Mesenteric fat pad (tissue), 1 donor: ENCODE measurements around the gene FSD1. TPM values are rescaled to one million over a fixed set of nuclear protein-coding genes. Genes with fewer than 3 reads are reported as not detected.
A peak's percentile ranks its signal among the peaks of the same experiment; 100 is the strongest.
"Not testable (repeated sequence)": the region's sequence is repeated elsewhere in the genome, so short reads cannot be mapped to it uniquely, and the experiment has no call there.

ENCODE experiments used
- DNase-seq: peaks from one replicate; pipeline ENCODE4 v3.0.0-alpha.2; 2020; ENCODE audit warnings: low spot score
- total RNA-seq: library from RNA; stranded (reverse); fragmentation: NEBNext Ultra II Directional; extraction: Animal tissue kit (Norgen Biotek cat#: 25700); gene quantifications from one replicate; pipeline ENCODE4 v1.2.1, GENCODE V29; 2021
- donor health status: DM: yes; HTN: yes; CAD: no.

FSD1 gene
- total RNA-seq, 1 donor from 2014 or later, result not detected

- DNase-seq, result no peak
These were observed 37.9 kb downstream of the FSD1 start for GRCh38 chr19:4342314-4342614.

DNA sequence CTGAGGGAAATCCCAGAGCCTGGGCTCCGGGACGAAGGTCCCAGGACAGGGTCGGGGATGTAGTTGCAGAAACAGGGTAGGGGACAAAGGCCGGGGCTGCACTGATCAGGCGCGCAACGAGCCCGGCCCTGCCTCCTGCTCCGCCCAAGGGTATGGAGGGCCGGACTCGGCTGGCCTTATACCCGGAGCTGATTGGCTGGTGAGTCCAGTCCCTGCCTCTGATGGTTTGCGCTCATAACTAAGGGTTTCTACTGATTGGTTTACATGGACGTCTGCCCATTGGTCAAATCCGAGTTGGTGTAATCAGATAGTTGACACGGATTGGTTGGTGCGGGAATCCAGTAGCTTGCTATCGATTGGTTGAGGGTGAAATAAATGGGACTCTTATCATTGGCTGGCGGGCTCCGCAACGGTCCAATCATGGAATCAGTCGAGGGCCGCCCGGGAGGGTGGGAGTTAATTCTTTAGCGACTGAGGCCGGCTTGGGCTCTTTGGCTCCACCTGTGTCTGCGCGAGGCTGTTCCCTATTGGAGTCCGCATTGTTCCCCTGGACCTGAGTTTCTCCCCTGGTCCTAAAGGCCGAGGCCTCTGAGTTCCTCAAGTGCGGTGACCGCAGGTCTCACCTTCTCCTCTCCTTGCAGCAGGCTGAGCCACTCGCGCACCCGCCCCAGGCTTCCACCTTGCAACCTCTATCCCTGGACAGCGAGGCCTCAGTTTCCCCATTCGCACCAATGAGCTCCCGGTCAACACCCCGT is 38.4 kb downstream of the FSD1 start:
- DNase-seq, result peak; percentile 96

- peak; percentile 97 for DNase-seq
These were observed 39.2 kb downstream of the FSD1 start, which contains the start of gene MPND for GRCh38 chr19:4343370-4344307. TSS of gene MPND (plus strand) at chr19:4343562. CDS start at chr19:4343594, 32 bp downstream.

DNA sequence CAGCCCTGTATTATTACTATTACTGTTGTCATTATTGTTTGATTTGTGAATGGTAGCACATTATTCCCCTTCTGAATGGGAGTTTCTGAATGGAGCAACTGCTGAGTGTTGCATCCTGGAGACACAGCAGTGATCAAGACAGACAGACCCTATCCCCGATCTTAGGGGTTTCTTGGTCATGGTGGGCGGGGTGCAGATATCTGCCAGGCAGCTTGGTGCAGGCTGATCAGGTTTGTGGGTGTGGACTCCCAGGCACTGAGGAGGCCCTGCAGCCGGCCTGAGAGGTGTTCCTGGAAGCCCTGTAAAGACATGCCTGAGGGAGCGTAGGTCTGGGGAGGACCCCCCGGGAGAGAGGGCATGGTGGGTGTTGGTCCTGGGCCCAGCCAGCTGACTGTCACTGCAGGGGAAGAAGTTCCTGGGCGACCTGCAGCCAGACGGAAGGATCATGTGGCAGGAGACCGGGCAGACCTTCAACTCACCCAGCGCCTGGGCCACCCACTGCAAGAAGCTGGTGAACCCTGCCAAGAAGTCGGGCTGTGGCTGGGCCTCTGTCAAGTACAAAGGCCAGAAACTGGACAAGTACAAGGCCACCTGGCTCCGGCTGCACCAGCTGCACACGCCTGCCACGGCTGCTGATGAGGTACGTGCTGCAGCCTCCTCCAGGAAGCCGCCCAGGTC is 41.1 kb downstream of the FSD1 start:
- no peak for DNase-seq

DNA sequence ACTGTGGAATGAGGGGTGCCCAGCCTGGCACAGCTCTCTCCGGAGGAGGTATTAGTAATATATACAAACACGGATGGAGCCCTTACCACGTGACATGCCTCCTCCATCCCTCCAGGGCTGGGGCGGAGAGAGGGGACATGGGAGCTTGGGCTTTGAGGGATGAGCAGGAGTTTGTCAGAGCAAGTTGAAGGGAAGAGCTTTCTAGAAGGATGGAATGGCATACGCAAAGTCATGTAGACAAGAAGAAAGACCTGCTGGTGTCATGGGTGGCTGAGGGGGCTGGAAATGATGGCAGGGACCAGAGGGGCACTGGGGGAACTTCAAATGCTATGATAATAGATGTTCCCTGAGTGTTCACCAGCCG is 41.6 kb downstream of the FSD1 start:
- no peak for DNase-seq

DNA sequence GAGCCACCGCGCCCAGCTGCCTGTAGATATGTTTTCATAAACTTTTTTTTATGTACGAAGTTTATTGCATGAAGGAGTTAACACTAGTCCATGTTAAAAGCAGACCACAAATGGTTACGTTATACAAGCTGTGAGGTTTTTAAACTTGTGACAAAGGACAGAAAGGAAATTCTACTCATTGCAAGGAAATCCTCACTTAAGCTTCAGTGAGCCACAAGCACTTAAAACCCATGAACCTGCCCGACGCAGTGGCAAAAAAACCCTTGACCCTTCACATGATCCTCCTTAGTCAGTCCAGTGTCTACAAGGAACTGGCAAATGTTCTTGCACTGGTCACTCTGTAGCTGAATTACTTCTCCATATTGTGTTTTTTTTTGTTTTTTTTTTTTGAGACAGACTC is 43.1 kb downstream of the FSD1 start:
- no peak for DNase-seq

DNA sequence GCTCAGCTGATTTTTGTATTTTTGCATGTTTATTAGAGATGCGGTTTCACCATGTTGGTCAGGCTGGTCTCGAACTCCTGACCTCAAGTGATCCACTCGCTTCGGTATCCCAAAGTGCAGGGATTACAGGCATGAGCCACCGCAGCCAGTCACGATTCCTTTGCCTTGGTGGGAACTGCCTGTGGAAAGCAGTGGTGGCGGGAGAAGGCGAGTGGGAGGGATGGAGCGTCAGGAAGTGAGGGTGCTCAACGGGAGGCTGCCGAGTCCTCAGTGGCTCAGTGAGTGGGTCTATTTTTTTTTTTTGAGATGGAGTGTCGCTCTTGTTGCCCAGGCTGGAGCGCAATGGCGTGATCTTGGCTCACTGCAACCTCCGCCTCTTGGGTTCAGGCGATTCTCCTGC is 44.8 kb downstream of the FSD1 start:
- DNase-seq, result not testable (repeated sequence)

DNA sequence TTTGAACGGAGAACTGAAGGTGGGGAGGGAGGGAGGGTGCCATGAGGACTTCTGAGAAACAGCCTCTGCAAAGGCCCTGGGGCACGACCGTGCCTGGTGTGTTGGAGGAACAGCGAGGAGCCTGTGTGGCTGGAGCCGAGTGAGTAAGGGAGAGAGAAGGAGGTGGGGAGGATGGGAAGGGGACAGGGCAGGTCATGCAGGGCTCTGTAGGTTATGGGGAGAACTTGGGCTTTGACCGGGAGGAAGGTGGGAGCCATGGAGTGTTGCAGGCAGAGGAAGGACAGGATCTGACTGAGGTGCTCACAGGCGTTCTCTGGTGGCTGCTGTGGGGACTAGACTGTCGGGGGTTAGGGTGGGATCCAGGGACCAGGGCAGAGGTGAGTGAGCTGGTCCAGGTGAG is 45.7 kb downstream of the FSD1 start:
- no peak for DNase-seq

DNA sequence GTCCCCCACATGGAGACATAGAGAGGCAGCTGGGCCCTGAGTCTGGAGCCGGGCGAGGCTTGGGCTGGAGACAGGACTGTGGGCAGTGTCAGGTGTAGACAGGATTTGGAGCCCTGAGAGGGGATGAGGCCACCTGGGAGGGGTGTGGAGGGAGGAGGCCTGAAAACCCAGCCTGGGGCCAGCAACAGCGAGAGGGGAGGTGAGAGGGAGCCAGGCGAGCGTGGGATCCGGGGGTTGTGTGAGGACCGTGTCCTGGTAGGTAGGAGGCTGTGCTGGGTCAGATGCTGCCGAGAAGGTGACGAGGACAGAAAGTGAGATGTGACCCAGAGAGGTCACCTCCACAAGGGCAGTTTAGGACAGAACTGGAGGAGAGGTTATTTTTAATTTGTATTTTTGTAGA is 46.3 kb downstream of the FSD1 start:
- DNase-seq, result no peak

DNA sequence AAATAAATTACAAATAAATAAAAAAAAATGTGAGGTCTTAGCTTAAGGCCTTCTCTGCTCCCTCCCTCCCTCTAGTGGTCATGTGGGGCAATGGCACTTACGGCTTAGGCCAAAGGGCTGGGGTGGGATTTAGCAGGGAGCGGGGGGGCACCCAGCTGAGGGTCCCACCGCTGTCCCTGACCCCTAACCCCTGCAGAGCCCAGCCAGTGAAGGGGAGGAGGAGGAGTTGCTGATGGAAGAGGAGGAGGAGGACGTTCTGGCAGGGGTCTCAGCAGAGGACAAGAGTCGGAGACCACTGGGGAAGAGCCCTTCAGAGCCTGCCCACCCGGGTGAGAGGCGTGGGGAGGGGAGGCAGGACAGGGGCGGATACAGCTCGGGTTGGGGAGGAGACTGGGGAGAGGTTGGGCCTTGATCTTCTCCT is 48.3 kb downstream of the FSD1 start:
- DNase-seq, result no peak

GRCh38 chr19:4354282-4354681 is 49.9 kb downstream of the FSD1 start:
- no peak for DNase-seq

GRCh38 chr19:4354897-4355296 is 50.5 kb downstream of the FSD1 start:
- no peak for DNase-seq

DNA sequence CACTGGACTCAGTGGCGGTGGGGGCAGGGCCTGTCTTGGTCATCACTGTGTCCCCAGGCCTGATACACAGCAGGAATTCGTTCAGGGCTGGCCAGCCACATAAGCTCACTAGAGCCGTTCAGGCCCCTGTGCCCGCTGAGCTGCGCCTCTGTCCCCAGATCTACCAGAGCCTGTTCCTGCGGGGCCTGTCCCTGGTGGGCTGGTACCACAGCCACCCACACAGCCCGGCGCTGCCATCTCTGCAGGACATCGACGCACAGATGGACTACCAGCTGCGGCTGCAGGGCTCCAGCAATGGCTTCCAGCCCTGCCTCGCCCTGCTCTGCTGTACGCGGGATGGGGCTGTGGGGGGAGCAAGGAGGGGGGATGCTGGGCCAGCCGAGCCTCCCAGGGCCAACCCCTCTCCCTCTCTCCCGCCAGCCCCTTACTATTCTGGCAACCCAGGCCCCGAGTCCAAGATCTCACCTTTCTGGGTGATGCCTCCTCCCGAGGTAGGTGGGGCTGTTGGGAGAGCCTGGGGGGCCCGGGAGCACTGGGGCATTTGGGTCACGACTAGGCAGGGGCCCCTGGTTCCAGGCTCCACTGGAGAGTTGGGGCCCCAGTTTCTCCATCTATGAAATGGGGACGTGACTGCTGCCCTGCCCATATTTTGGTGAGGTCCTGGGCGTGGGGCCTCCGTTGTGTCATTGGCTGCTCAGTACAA is 52.8 kb downstream of the FSD1 start:
- no peak for DNase-seq

GRCh38 chr19:4357921-4358326 is 53.5 kb downstream of the FSD1 start:
- DNase-seq, result no peak

GRCh38 chr19:4358709-4359626 is 54.6 kb downstream of the FSD1 start:
- no peak for DNase-seq

DNA sequence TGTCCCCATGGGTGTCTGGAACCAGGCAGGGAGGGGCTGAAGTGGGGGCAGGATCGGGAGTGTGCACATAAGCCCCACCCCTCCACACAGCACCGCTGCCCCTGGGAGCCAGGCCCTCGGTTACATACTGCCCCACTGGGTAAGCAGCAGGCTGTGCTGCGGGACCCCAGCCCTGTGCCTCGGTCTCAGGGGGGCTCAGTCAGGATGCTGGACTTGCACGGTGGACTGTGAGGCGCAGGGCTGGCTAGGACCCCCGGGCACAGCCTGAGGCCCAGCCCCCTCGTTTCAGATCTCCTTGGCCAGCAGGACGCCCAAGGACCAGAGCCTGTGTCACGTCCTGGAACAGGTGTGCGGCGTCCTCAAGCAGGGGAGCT is 55.2 kb downstream of the FSD1 start:
- no peak for DNase-seq

DNA sequence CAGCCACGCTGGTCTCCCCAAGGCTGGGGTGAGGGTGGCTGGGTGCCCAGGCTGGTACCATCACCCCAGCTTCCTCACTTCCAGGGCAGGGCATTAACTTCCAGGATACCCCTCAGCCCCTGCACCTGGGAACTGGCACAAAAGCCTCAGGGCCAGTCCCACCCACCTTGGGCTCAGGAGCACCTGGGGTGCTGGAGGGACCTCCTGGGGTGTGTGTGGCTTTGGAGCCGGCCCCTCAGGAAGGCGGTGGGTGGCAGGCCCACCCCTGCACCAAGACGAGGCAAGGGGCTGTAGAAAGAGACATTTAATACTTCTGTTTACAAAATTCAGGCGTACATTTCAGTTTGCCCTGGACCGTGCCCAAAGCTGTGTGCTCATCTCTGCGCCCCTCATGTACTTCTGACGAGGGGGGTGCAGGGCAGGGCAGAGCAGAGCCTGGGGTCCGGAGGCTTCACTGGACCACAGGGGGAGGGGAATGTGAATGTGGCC is 55.7 kb downstream of the FSD1 start:
- no peak for DNase-seq

- DNase-seq, result no peak
These were observed 56.3 kb downstream of the FSD1 start for GRCh38 chr19:4360641-4361151.

- no peak for DNase-seq
These were observed 57.0 kb downstream of the FSD1 start for GRCh38 chr19:4361152-4362046.
